GM18526 (cell line): Measurements from ENCODE around the gene C10orf53.

Source experiments
- POLR2A ChIP-seq: IDR thresholded peaks from 3 replicates; pipeline ENCODE4 v1.6.1; 2011; ENCODE audit not compliant: insufficient read length; ENCODE audit errors: extremely low read depth

The C10orf53 gene

GRCh38 chr10:49649936-49650723 is 29.3 kb upstream of the C10orf53 start:
- TF ChIP-seq POLR2A, result no peak

- TF ChIP-seq POLR2A, result no peak
Observed at GRCh38 chr10:49650724-49651034, 28.8 kb upstream of the C10orf53 start.

- no peak for TF ChIP-seq POLR2A
Observed at GRCh38 chr10:49651039-49651835, 28.2 kb upstream of the C10orf53 start.

- TF ChIP-seq POLR2A, result no peak
Observed at GRCh38 chr10:49651917-49652316, 27.5 kb upstream of the C10orf53 start.

GRCh38 chr10:49652421-49653272 is 26.8 kb upstream of the C10orf53 start:
- no peak for TF ChIP-seq POLR2A

GRCh38 chr10:49653273-49653929 is 26.1 kb upstream of the C10orf53 start:
- TF ChIP-seq POLR2A, result no peak

GRCh38 chr10:49654036-49654693 is 25.3 kb upstream of the C10orf53 start:
- TF ChIP-seq POLR2A, result no peak

- no peak for TF ChIP-seq POLR2A
Observed at GRCh38 chr10:49655099-49655498, 24.4 kb upstream of the C10orf53 start.

GRCh38 chr10:49656845-49657493 is 22.5 kb upstream of the C10orf53 start:
- TF ChIP-seq POLR2A, result no peak

- TF ChIP-seq POLR2A, result no peak
Observed at GRCh38 chr10:49657606-49658005, 21.8 kb upstream of the C10orf53 start.

- TF ChIP-seq POLR2A, result no peak
Observed at GRCh38 chr10:49661140-49661856, 18.2 kb upstream of the C10orf53 start.

GRCh38 chr10:49662169-49662830 is 17.2 kb upstream of the C10orf53 start:
- no peak for TF ChIP-seq POLR2A

GRCh38 chr10:49663596-49663995 is 15.9 kb upstream of the C10orf53 start:
- TF ChIP-seq POLR2A, result no peak
